SK-N-SH treated with all-trans-retinoic acid at 6 μM for 48 hours (cell line): ENCODE data around the gene PTPRG.

Source experiments
- ARNTL ChIP-seq: fragments of 450-650 bp; formaldehyde crosslinking; IDR thresholded peaks from 2 replicates; pipeline ENCODE4 v1.5.0; 2020; ENCODE audit warnings: low read depth, mild to moderate bottlenecking, moderate library complexity, borderline replicate concordance
- CSDC2 ChIP-seq: fragments of 250-450 bp; sonication (Bioruptor Pico); IDR thresholded peaks from 2 replicates; pipeline ENCODE4 v1.5.0; 2020; ENCODE audit warnings: mild to moderate bottlenecking, moderate library complexity
- ESRRG ChIP-seq: fragments of 250-450 bp; sonication (Bioruptor Pico); IDR thresholded peaks from 2 replicates; pipeline ENCODE4 v1.6.1; 2021; ENCODE audit warnings: mild to moderate bottlenecking
- ISL1 ChIP-seq: fragments of 250-450 bp; sonication (Bioruptor Pico); IDR thresholded peaks from 2 replicates; pipeline ENCODE4 v2.1.2; 2022; ENCODE audit warnings: mild to moderate bottlenecking, moderate library complexity
- OSR1 ChIP-seq: fragments of 250-450 bp; sonication (Bioruptor Pico); IDR thresholded peaks from 2 replicates; pipeline ENCODE4 v1.8.0; 2022; ENCODE audit warnings: moderate library complexity, mild to moderate bottlenecking, inconsistent platforms
- PATZ1 ChIP-seq: fragments of 250-450 bp; sonication (Bioruptor Pico); IDR thresholded peaks from 2 replicates; pipeline ENCODE4 v1.8.0; 2020; ENCODE audit warnings: mild to moderate bottlenecking, moderate library complexity, borderline replicate concordance
- PPARA ChIP-seq: fragments of 250-450 bp; sonication (Bioruptor Pico); IDR thresholded peaks from 2 replicates; pipeline ENCODE4 v1.5.0; 2020; ENCODE audit warnings: mild to moderate bottlenecking, borderline replicate concordance
- TCF4 ChIP-seq: fragments of 250-450 bp; sonication (Bioruptor Pico); IDR thresholded peaks from 2 replicates; pipeline ENCODE4 v1.8.0; 2021; ENCODE audit warnings: mild to moderate bottlenecking, moderate library complexity, borderline replicate concordance
- TSHZ2 ChIP-seq: fragments of 250-450 bp; sonication (Bioruptor Pico); IDR thresholded peaks from 2 replicates; pipeline ENCODE4 v1.5.0; 2020; ENCODE audit warnings: mild to moderate bottlenecking, moderate library complexity
- ZFP30 ChIP-seq: fragments of 450-650 bp; formaldehyde crosslinking; IDR thresholded peaks from 2 replicates; pipeline ENCODE4 v1.5.0; 2022; ENCODE audit warnings: mild to moderate bottlenecking, moderate library complexity
- ZNF565 ChIP-seq: fragments of 450-650 bp; formaldehyde crosslinking; conservative IDR thresholded peaks from 2 replicates; pipeline ENCODE4 v1.5.0; 2020; ENCODE audit warnings: low read depth, mild to moderate bottlenecking, moderate library complexity
- ZNF8 ChIP-seq: fragments of 450-650 bp; formaldehyde crosslinking; IDR thresholded peaks from 2 replicates; pipeline ENCODE4 v1.5.0; 2020; ENCODE audit warnings: mild to moderate bottlenecking, moderate library complexity

GRCh38 chr3:62266668-62267283 lies 705.4 kb downstream of the PTPRG start:
- TF ChIP-seq ISL1 (CRISPR knock-in tag) (no peak), CSDC2 (CRISPR knock-in tag) (no peak), TSHZ2 (no peak), PPARA (CRISPR knock-in tag) (no peak), ZNF8 (CRISPR knock-in tag) (no peak), ESRRG (CRISPR knock-in tag) (no peak), PATZ1 (CRISPR knock-in tag) (no peak), OSR1 (CRISPR knock-in tag) (no peak), ARNTL (CRISPR knock-in tag) (no peak), ZFP30 (CRISPR knock-in tag) (no peak), ZNF565 (CRISPR knock-in tag) (no peak), TCF4 (CRISPR knock-in tag) (no peak)
